ENCODE results near the gene CYFIP1.

The CYFIP1 gene

GRCh38 chr15:22913646-22914380, 66.4 kb downstream of the CYFIP1 start:
- no peak for DNase-seq (ENCODE audit: extremely low read depth, low read depth)
- no peak for TF ChIP-seq CTCF (IDR thresholded peaks at IDR 0.05; ENCODE audit: low read depth, low read length, missing control alignments)
- H3K4me3 ChIP-seq (replicated peaks; ENCODE audit: low read depth, low read length): no peak overlapping the region

GRCh38 chr15:22912256-22912655, 67.9 kb downstream of the CYFIP1 start:
- DNase-seq (ENCODE audit: extremely low read depth, low read depth): no peak
- no peak for TF ChIP-seq CTCF (IDR thresholded peaks at IDR 0.05; ENCODE audit: low read depth, low read length, missing control alignments)
- no peak overlapping the region for H3K4me3 ChIP-seq (replicated peaks; ENCODE audit: low read depth, low read length)

- DNase-seq (ENCODE audit: extremely low read depth, low read depth): no peak
- TF ChIP-seq CTCF (IDR thresholded peaks at IDR 0.05; ENCODE audit: low read depth, low read length, missing control alignments): no peak
Measured at GRCh38 chr15:22911306-22911705, 68.9 kb downstream of the CYFIP1 start.

GRCh38 chr15:22908830-22909229, 71.3 kb downstream of the CYFIP1 start:
- no peak for DNase-seq (ENCODE audit: extremely low read depth, low read depth)
- no peak overlapping the region for H3K4me3 ChIP-seq (replicated peaks; ENCODE audit: low read depth, low read length)
- TF ChIP-seq CTCF (IDR thresholded peaks at IDR 0.05; ENCODE audit: low read depth, low read length, missing control alignments): no peak

More at GRCh38 chr15:22911306-22911705, 68.9 kb downstream of the CYFIP1 start:
- H3K4me3 ChIP-seq (replicated peaks; ENCODE audit: low read depth, low read length): no peak overlapping the region

GRCh38 chr15:22907161-22907950, 72.8 kb downstream of the CYFIP1 start:
- no peak for TF ChIP-seq CTCF (IDR thresholded peaks at IDR 0.05; ENCODE audit: low read depth, low read length, missing control alignments)
- no peak overlapping the region for H3K4me3 ChIP-seq (replicated peaks; ENCODE audit: low read depth, low read length)
- no peak for DNase-seq (ENCODE audit: extremely low read depth, low read depth)

GRCh38 chr15:22904736-22905135, 75.4 kb downstream of the CYFIP1 start:
- DNase-seq (ENCODE audit: extremely low read depth, low read depth): no peak
- no peak overlapping the region for H3K4me3 ChIP-seq (replicated peaks; ENCODE audit: low read depth, low read length)
- TF ChIP-seq CTCF (IDR thresholded peaks at IDR 0.05; ENCODE audit: low read depth, low read length, missing control alignments): no peak
